B cell (primary cell): ENCODE data around the gene KIAA1217. TPM values are rescaled to one million over a fixed set of nuclear protein-coding genes. Genes with fewer than 3 reads are reported as not detected.

Experiments
- ATAC-seq: fragments of 200-7000 bp; cut with Tn5 transposase; one replicate; pipeline ENCODE4 v1.10.0; 2021; ENCODE audit warnings: low read depth, mild to moderate bottlenecking, moderate number of reproducible peaks, moderate library complexity
- CTCF ChIA-PET: fragments of 350-600 bp; sonication (Branson Sonifier 250); formaldehyde crosslinking; loops from one replicate; lab custom pipeline; 2021; ENCODE audit warnings: antibody characterized with exemption, inconsistent platforms; lab: Charles Lee
- POLR2A ChIA-PET: fragments of 350-600 bp; sonication (Branson Sonifier 250); formaldehyde crosslinking; loops from one replicate; lab custom pipeline; 2021; ENCODE audit warnings: antibody characterized with exemption; lab: Charles Lee
- DNase-seq: peaks from one replicate; pipeline ENCODE4 v3.0.0; 2013
- H2AFZ ChIP-seq: 2 replicates; pipeline ENCODE4 v1.6.1; 2012; ENCODE audit warnings: mild to moderate bottlenecking, low read depth, low read length; ENCODE audit not compliant: insufficient read depth, poor library complexity, severe bottlenecking
- H3K27ac ChIP-seq, 2 donors: 1 replicate in 1 of 2; 2 replicates in 1 of 2; pipeline ENCODE4 v1.5.1; 2012 to 2013; ENCODE audit warnings: low read length in 2 of 2, mild to moderate bottlenecking in 2 of 2, moderate library complexity in 1 of 2
- H3K27me3 ChIP-seq, 4 experiments: fragments of 200-600 bp in 1 of 4; sonication (generic) in 1 of 4; replicated peaks in 1 of 4; 1 replicate in 2 of 4; 2 replicates in 2 of 4; pipeline versions ENCODE4 v1.6.1 to v1.7.0; 2013 to 2016; ENCODE audit warnings: low read length in 3 of 4, mild to moderate bottlenecking in 2 of 4, mixed read lengths in 1 of 4, moderate library complexity in 1 of 4; ENCODE audit not compliant: insufficient read depth in 4 of 4, control insufficient read depth in 3 of 4; ENCODE audit errors: control extremely low read depth in 1 of 4
- H3K36me3 ChIP-seq, 2 experiments: replicated peaks in 1 of 2; 1 replicate in 1 of 2; 2 replicates in 1 of 2; pipeline versions ENCODE4 v1.6.1 to v1.7.1; 2013; ENCODE audit warnings: low read length in 1 of 2; ENCODE audit not compliant: insufficient read depth in 2 of 2, control insufficient read depth in 1 of 2; ENCODE audit errors: control extremely low read depth in 1 of 2, extremely low read depth in 1 of 2
- H3K4me1 ChIP-seq, 2 donors: fragments of 200-600 bp in 1 of 2; sonication (generic) in 1 of 2; 1 replicate in 1 of 2; 2 replicates in 1 of 2; pipeline versions ENCODE4 v1.5.1 to v1.6.1; 2013 to 2017; ENCODE audit warnings: low read length in 2 of 2; ENCODE audit not compliant: control insufficient read depth in 2 of 2, insufficient read depth in 2 of 2
- H3K4me2 ChIP-seq: replicated peaks from 2 replicates; pipeline ENCODE3; 2012; ENCODE audit warnings: mild to moderate bottlenecking, low read depth, low read length; ENCODE audit not compliant: poor library complexity, severe bottlenecking
- H3K4me3 ChIP-seq, 5 experiments: fragments of 200-600 bp in 1 of 5; sonication (generic) in 1 of 5; 1 replicate in 3 of 5; 2 replicates in 2 of 5; pipeline versions ENCODE4 v1.5.1 to v1.7.0; 2011 to 2016; ENCODE audit warnings: low read length in 4 of 5, mild to moderate bottlenecking in 4 of 5, low read depth in 2 of 5, control low read depth in 1 of 5, moderate library complexity in 1 of 5; ENCODE audit not compliant: insufficient read depth in 1 of 5; ENCODE audit errors: control extremely low read depth in 1 of 5, extremely low read depth in 1 of 5
- H3K79me2 ChIP-seq: fragments of 200-600 bp; sonication (generic); one replicate; pipeline ENCODE4 v1.6.0; 2016; ENCODE audit warnings: low read length; ENCODE audit not compliant: control insufficient read depth, insufficient read depth
- H3K9ac ChIP-seq: fragments of 200-600 bp; sonication (generic); 2 replicates; pipeline ENCODE4 v1.6.1; 2017; ENCODE audit warnings: mild to moderate bottlenecking, low read length, moderate library complexity
- H3K9me3 ChIP-seq, 3 donors: one replicate each; pipeline versions ENCODE4 v1.6.1 to v1.7.1; 2013; ENCODE audit warnings: low read length in 2 of 3; ENCODE audit not compliant: control insufficient read depth in 2 of 3, insufficient read depth in 1 of 3; ENCODE audit errors: control extremely low read depth in 1 of 3
- H4K20me1 ChIP-seq: 2 replicates; pipeline ENCODE4 v1.6.0; 2012; ENCODE audit warnings: mild to moderate bottlenecking, low read length; ENCODE audit not compliant: insufficient read depth, control insufficient read depth, poor library complexity, severe bottlenecking
- H3K27ac Mint-ChIP-seq: one replicate; pipeline ENCODE4 v1.8.0; 2021; ENCODE audit warnings: mixed read lengths
- H3K27me3 Mint-ChIP-seq: one replicate; pipeline ENCODE4 v1.8.0; 2021; ENCODE audit warnings: mixed read lengths
- H3K4me1 Mint-ChIP-seq: one replicate; pipeline ENCODE4 v1.8.0; 2021; ENCODE audit warnings: mixed read lengths
- H3K4me3 Mint-ChIP-seq: one replicate; pipeline ENCODE4 v1.8.0; 2021; ENCODE audit warnings: mixed read lengths
- H3K9me3 Mint-ChIP-seq: one replicate; pipeline ENCODE4 v1.8.0; 2022; ENCODE audit warnings: mixed read lengths; ENCODE audit not compliant: insufficient read depth
- CTCF ChIP-seq: fragments of 200-600 bp; IDR thresholded peaks from one replicate; pipeline ENCODE4 v1.8.0; 2022; ENCODE audit warnings: antibody characterized with exemption, mild to moderate bottlenecking
- EZH2 ChIP-seq: IDR thresholded peaks from 2 replicates; pipeline ENCODE4 v1.6.1; 2012; ENCODE audit warnings: borderline replicate concordance, low read depth, mild to moderate bottlenecking, moderate library complexity, low read length; ENCODE audit not compliant: insufficient read depth, poor library complexity, severe bottlenecking
- WGBS: methylation state at CpG from one replicate; pipeline ENCODE4 v1.1.5; 2013; ENCODE audit warnings: missing lambda C conversion rate; ENCODE audit not compliant: insufficient coverage; 5-methylcytosine and 5-hydroxymethylcytosine counted together
- intact Hi-C: fragments of 100-400 bp; cut with micrococcal nuclease; formaldehyde crosslinking; loops from one replicate; pipeline ENCODE4 v1.10.0; 2022
- polyA plus RNA-seq: library from polyadenylated mRNA; depleted of rRNA; stranded (reverse); fragments of >200 nt; gene quantifications from 2 replicates; pipeline ENCODE4 v1.2.3, GENCODE V29; 2012
- total RNA-seq, 2 donors: library from RNA; stranded (reverse); fragments of 120-200 nt in 1 of 2; gene quantifications; 1 replicate in 1 of 2; 2 replicates in 1 of 2; pipeline versions ENCODE4 v1.2.3 to v1.2.4, GENCODE V29; 2013 to 2022

Gene KIAA1217
- total and polyA plus RNA-seq, 2 donors (not counting 1 experiment from before 2014, with no cell fraction given) = 0.67 TPM; not detected in 1

- no peak overlapping the region for H3K4me2 ChIP-seq
- no peaks in the 10 kb centered on the region for H3K4me1 Mint-ChIP-seq
- no peak for TF ChIP-seq EZH2
- no peak for TF ChIP-seq CTCF
- no peak overlapping the region for H3K9ac ChIP-seq
- intact Hi-C loops = no loop called here
- H3K27me3 ChIP-seq = no peaks in the 10 kb centered on the region
- no peak overlapping the region for H2AFZ ChIP-seq
- H4K20me1 ChIP-seq = no peaks in the 10 kb centered on the region
- peaks cover 0 to under 1% (median 0%) of the 10 kb centered on the region in 3 donors for H3K9me3 ChIP-seq
- no peak for DNase-seq
- WGBS = 78% methylated on average over 3 of the region's 6 CpGs
- no peak overlapping the region for H3K27ac ChIP-seq
- ATAC-seq = no peak
- no peaks in the 10 kb centered on the region for H3K79me2 ChIP-seq
- H3K27me3 Mint-ChIP-seq = peaks cover 3% of the 10 kb centered on the region
- ChIA-PET POLR2A (no interaction called here), CTCF (no interaction called here)
- no peak overlapping the region for H3K27ac Mint-ChIP-seq
- H3K4me3 Mint-ChIP-seq = no peak overlapping the region
- no peak overlapping the region for H3K4me3 ChIP-seq
- no peaks in the 10 kb centered on the region for H3K4me1 ChIP-seq
- no peaks in the 10 kb centered on the region for H3K9me3 Mint-ChIP-seq
- H3K36me3 ChIP-seq = no peaks in the 10 kb centered on the region
Observed at GRCh38 chr10:24378126-24378920, 169.4 kb downstream of the KIAA1217 start.

- Mint-ChIP-seq H3K27ac (no peak overlapping the region), H3K27me3 (peaks cover 3% of the 10 kb centered on the region), H3K9me3 (no peaks in the 10 kb centered on the region), H3K4me1 (no peaks in the 10 kb centered on the region), H3K4me3 (no peak overlapping the region)
- DNase-seq (no peak), ATAC-seq (no peak)
- intact Hi-C loops = no loop called here
- no peak overlapping the region for H3K27ac ChIP-seq
- no peak overlapping the region for H3K4me2 ChIP-seq
- H3K4me1 ChIP-seq = no peaks in the 10 kb centered on the region
- CTCF ChIA-PET = no interaction called here
- 90% methylated on average over 8 of the region's 9 CpGs for WGBS
- H3K27me3 ChIP-seq = no peaks in the 10 kb centered on the region
- no peaks in the 10 kb centered on the region for H3K79me2 ChIP-seq
- no peaks in the 10 kb centered on the region for H4K20me1 ChIP-seq
- no peaks in the 10 kb centered on the region for H3K36me3 ChIP-seq
- H2AFZ ChIP-seq = no peak overlapping the region
- no peak overlapping the region for H3K4me3 ChIP-seq
- no peak for TF ChIP-seq CTCF
- no peak for TF ChIP-seq EZH2
- H3K9me3 ChIP-seq = peaks cover 0 to 10% (median 0%) of the 10 kb centered on the region in 3 donors
- POLR2A ChIA-PET = no interaction called here
- no peak overlapping the region for H3K9ac ChIP-seq
Observed at GRCh38 chr10:24381235-24382010, 172.5 kb downstream of the KIAA1217 start.
